Measurements from ENCODE around the gene SLCO2A1.

- no peak for TF ChIP-seq CTCF (conservative IDR thresholded peaks at IDR 0.05 in 1 of 2, IDR thresholded peaks at IDR 0.05 in 1 of 2; ENCODE audit: low read depth in 1 of 2, low read length in 2 of 2)
- no peak for TF ChIP-seq EZH2 (IDR thresholded peaks at IDR 0.05; ENCODE audit: low read length, missing control alignments)
These were observed 135.1 kb downstream of the SLCO2A1 start for GRCh38 chr3:133894353-133895207.

Data from fibroblast of lung (primary cell).